H1 (cell line): ENCODE measurements around the gene PLEKHG5. TPM values are rescaled to one million over a fixed set of nuclear protein-coding genes. Genes with fewer than 3 reads are reported as not detected.

Experiments
- CTCF ChIA-PET: fragments of 300-600 bp; sonication (Branson Sonifier 250); formaldehyde crosslinking; loops from one replicate; lab custom pipeline; 2021; ENCODE audit not compliant: partially characterized antibody; lab: Charles Lee
- POLR2A ChIA-PET: fragments of 300-600 bp; sonication (Branson Sonifier 250); formaldehyde crosslinking; loops from one replicate; lab custom pipeline; 2021; ENCODE audit warnings: inconsistent platforms; ENCODE audit not compliant: partially characterized antibody; lab: Charles Lee
- DNase-seq, 2 experiments: peaks; one replicate each; pipeline versions ENCODE4 v3.0.0 to v3.0.0-alpha.2; 2010 to 2022; ENCODE audit warnings: low spot score in 2 of 2, low read depth in 1 of 2, mixed read lengths in 1 of 2
- FAIRE-seq: peaks from 2 replicates; lab custom pipeline; 2011; peaks lifted over from hg19 to GRCh38; lab: Jason Lieb, UNC
- H2AFZ ChIP-seq: 2 replicates; pipeline ENCODE4 v1.8.1; 2012; ENCODE audit warnings: low read length, inconsistent platforms
- H2AK5ac ChIP-seq: 2 replicates; pipeline ENCODE4 v1.6.1; 2013; ENCODE audit warnings: low read depth, low read length
- H2BK120ac ChIP-seq: replicated peaks from 2 replicates; pipeline ENCODE3; 2013; ENCODE audit warnings: low read depth, low read length, inconsistent platforms
- H2BK12ac ChIP-seq: 2 replicates; pipeline ENCODE4 v1.6.1; 2013; ENCODE audit warnings: low read depth, low read length
- H2BK15ac ChIP-seq: 2 replicates; pipeline ENCODE4 v1.6.1; 2013; ENCODE audit warnings: low read length
- H2BK20ac ChIP-seq: 2 replicates; pipeline ENCODE4 v1.6.1; 2013; ENCODE audit warnings: low read length
- H2BK5ac ChIP-seq: 2 replicates; pipeline ENCODE4 v1.6.1; 2013; ENCODE audit warnings: low read depth, low read length
- H3K14ac ChIP-seq: 2 replicates; pipeline ENCODE4 v1.6.1; 2013; ENCODE audit warnings: inconsistent platforms; ENCODE audit not compliant: insufficient read length
- H3K18ac ChIP-seq: 2 replicates; pipeline ENCODE4 v1.6.1; 2013; ENCODE audit warnings: low read length; ENCODE audit errors: extremely low read depth
- H3K23ac ChIP-seq: 2 replicates; pipeline ENCODE4 v1.6.1; 2013; ENCODE audit warnings: inconsistent platforms; ENCODE audit not compliant: insufficient read length
- H3K23me2 ChIP-seq: 2 replicates; pipeline ENCODE4 v1.6.1; 2013; ENCODE audit warnings: low read depth, low read length
- H3K27ac ChIP-seq: 2 replicates; pipeline ENCODE4 v1.6.1; 2011; ENCODE audit warnings: low read depth, low read length, inconsistent platforms
- H3K27me3 ChIP-seq, 4 experiments: replicated peaks in 1 of 4; 1 replicate in 1 of 4; 2 replicates in 3 of 4; pipeline versions ENCODE4 v1.6.1 to v1.8.1; 2011 to 2013; ENCODE audit warnings: low read length in 3 of 4, mild to moderate bottlenecking in 3 of 4, inconsistent platforms in 2 of 4, mixed read lengths in 2 of 4, moderate library complexity in 1 of 4; ENCODE audit not compliant: control insufficient read depth in 3 of 4, insufficient read depth in 3 of 4; ENCODE audit errors: extremely low read depth in 1 of 4
- H3K36me3 ChIP-seq, 4 experiments: 2 replicates each; pipeline versions ENCODE4 v1.6.1 to v1.8.1; 2011 to 2013; ENCODE audit warnings: mild to moderate bottlenecking in 4 of 4, low read length in 3 of 4, moderate library complexity in 2 of 4, control low read depth in 1 of 4, inconsistent platforms in 1 of 4; ENCODE audit not compliant: insufficient read depth in 4 of 4, control insufficient read depth in 2 of 4
- H3K4ac ChIP-seq: replicated peaks from 2 replicates; pipeline ENCODE3; 2013; ENCODE audit warnings: low read length, low read depth, mixed read lengths, inconsistent platforms; ENCODE audit not compliant: insufficient read length
- H3K4me1 ChIP-seq, 4 experiments: replicated peaks in 1 of 4; 1 replicate in 1 of 4; 2 replicates in 3 of 4; pipeline versions ENCODE4 v1.6.1 to v1.8.1; 2011 to 2013; ENCODE audit warnings: low read length in 3 of 4, inconsistent platforms in 2 of 4, mixed read lengths in 1 of 4; ENCODE audit not compliant: insufficient read depth in 4 of 4, control insufficient read depth in 3 of 4
- H3K4me2 ChIP-seq, 2 experiments: 2 replicates each; pipeline versions ENCODE4 v1.6.1 to v1.8.1; 2011 to 2013; ENCODE audit warnings: low read depth in 2 of 2, low read length in 2 of 2, control low read depth in 1 of 2, inconsistent platforms in 1 of 2, mild to moderate bottlenecking in 1 of 2; ENCODE audit not compliant: insufficient read depth in 1 of 2
- H3K4me3 ChIP-seq, 4 experiments: fragments of 200-600, 300-600 bp in 1 of 4; sonication (generic), shearing (Covaris generic), sonication (Bioruptor Twin) in 1 of 4; 2 replicates each; pipeline versions ENCODE4 v1.5.1 to v1.8.1; 2011 to 2016; ENCODE audit warnings: low read length in 4 of 4, low read depth in 3 of 4, control low read depth in 2 of 4, inconsistent platforms in 2 of 4, mild to moderate bottlenecking in 2 of 4, mixed read lengths in 1 of 4, moderate library complexity in 1 of 4; ENCODE audit not compliant: insufficient read depth in 2 of 4; ENCODE audit errors: extremely low read depth in 1 of 4
- H3K56ac ChIP-seq: replicated peaks from 2 replicates; pipeline ENCODE3; 2013; ENCODE audit warnings: low read depth, mild to moderate bottlenecking, mixed read lengths, low read length, inconsistent platforms; ENCODE audit not compliant: insufficient read length
- H3K79me1 ChIP-seq: 2 replicates; pipeline ENCODE4 v1.6.1; 2013; ENCODE audit warnings: low read depth, low read length, control low read depth
- H3K79me2 ChIP-seq, 2 experiments: 2 replicates each; pipeline versions ENCODE4 v1.6.1 to v1.8.1; 2012 to 2013; ENCODE audit warnings: low read length in 2 of 2, mild to moderate bottlenecking in 2 of 2, inconsistent platforms in 1 of 2; ENCODE audit not compliant: insufficient read depth in 2 of 2, control insufficient read depth in 1 of 2
- H3K9ac ChIP-seq, 4 experiments: replicated peaks in 1 of 4; 1 replicate in 1 of 4; 2 replicates in 3 of 4; pipeline versions ENCODE4 v1.6.1 to v1.8.1; 2011 to 2013; ENCODE audit warnings: low read depth in 3 of 4, low read length in 3 of 4, control low read depth in 2 of 4, mild to moderate bottlenecking in 2 of 4, moderate library complexity in 2 of 4, inconsistent platforms in 1 of 4; ENCODE audit errors: extremely low read depth in 1 of 4
- H3K9me3 ChIP-seq, 2 experiments: 2 replicates each; pipeline versions ENCODE4 v1.6.1 to v1.8.1; 2012 to 2013; ENCODE audit warnings: mild to moderate bottlenecking in 2 of 2, moderate library complexity in 2 of 2, control low read depth in 1 of 2, inconsistent platforms in 1 of 2, low read depth in 1 of 2, low read length in 1 of 2, mixed read lengths in 1 of 2; ENCODE audit not compliant: insufficient read depth in 2 of 2
- H4K20me1 ChIP-seq, 2 experiments: replicated peaks in 1 of 2; 2 replicates each; pipeline versions ENCODE3 to v1.8.1; 2011 to 2013; ENCODE audit warnings: inconsistent platforms in 2 of 2, low read length in 2 of 2, mild to moderate bottlenecking in 1 of 2; ENCODE audit not compliant: insufficient read depth in 2 of 2, control insufficient read depth in 1 of 2
- H4K5ac ChIP-seq: 2 replicates; pipeline ENCODE4 v1.6.1; 2013; ENCODE audit warnings: low read length, low read depth, mixed read lengths, inconsistent platforms; ENCODE audit not compliant: insufficient read length
- H4K8ac ChIP-seq: 2 replicates; pipeline ENCODE4 v1.8.0; 2013; ENCODE audit warnings: mild to moderate bottlenecking, moderate library complexity, low read length, inconsistent platforms; ENCODE audit not compliant: insufficient read depth; ENCODE audit errors: extremely low read depth
- H4K91ac ChIP-seq: replicated peaks from 2 replicates; pipeline ENCODE3; 2013; ENCODE audit warnings: low read length, mixed read lengths, inconsistent platforms; ENCODE audit not compliant: insufficient read length
- NRF1 ChIP-seq: IDR thresholded peaks from 2 replicates; pipeline ENCODE4 v1.6.1; 2011; ENCODE audit warnings: mild to moderate bottlenecking, low read depth, low read length, improper control_type of control experiment
- RNF2 ChIP-seq: fragments of 200-900, 300-1000 bp; sonication (generic); IDR thresholded peaks from 2 replicates; pipeline ENCODE4 v1.7.1; 2016; ENCODE audit warnings: borderline replicate concordance, low read depth, mild to moderate bottlenecking, antibody characterized with exemption, low read length; ENCODE audit not compliant: poor library complexity, severe bottlenecking; ENCODE audit errors: missing control alignments
- SP4 ChIP-seq: IDR thresholded peaks from 2 replicates; pipeline ENCODE4 v1.6.1; 2012; ENCODE audit warnings: low read length, inconsistent platforms
- SRF ChIP-seq: IDR thresholded peaks from 2 replicates; pipeline ENCODE4 v1.6.1; 2011; ENCODE audit warnings: mild to moderate bottlenecking, low read depth, low read length, moderate library complexity
- TAF7 ChIP-seq: optimal IDR thresholded peaks from 2 replicates; pipeline ENCODE3; 2011; ENCODE audit warnings: low read depth, mild to moderate bottlenecking, inconsistent platforms, low read length, moderate library complexity, borderline replicate concordance
- TCF12 ChIP-seq: IDR thresholded peaks from 2 replicates; pipeline ENCODE4 v1.6.1; 2011; ENCODE audit warnings: low read depth, mild to moderate bottlenecking, low read length
- YY1 ChIP-seq: IDR thresholded peaks from 2 replicates; pipeline ENCODE4 v1.6.1; 2011; ENCODE audit warnings: low read depth, mild to moderate bottlenecking, low read length
- WGBS, 2 experiments: shearing (Covaris generic) in 1 of 2; methylation state at CpG; one replicate each; pipeline versions ENCODE4 v1.1.6 to v1.1.7; 2013 to 2015; ENCODE audit warnings: low lambda C conversion rate in 2 of 2, mixed read lengths in 2 of 2, inconsistent platforms in 1 of 2, low coverage in 1 of 2, missing lambda C conversion rate in 1 of 2; ENCODE audit not compliant: insufficient replicate concordance in 2 of 2, insufficient coverage in 1 of 2, insufficient read length in 1 of 2; ENCODE audit errors: extremely low coverage in 1 of 2, missing lambda C conversion rate in 1 of 2; 5-methylcytosine and 5-hydroxymethylcytosine counted together
- polyA plus RNA-seq, 7 experiments: library from polyadenylated mRNA; depleted of rRNA in 3 of 7; stranded (reverse) in 5 of 7; unstranded in 2 of 7; fragments of >200 nt in 5 of 7; fragments of 200-250 nt in 2 of 7; gene quantifications; 1 replicate in 5 of 7; 2 replicates in 1 of 7; 4 replicates in 1 of 7; pipeline versions ENCODE4 v1.2.1 to v1.2.3, GENCODE V29; 2011 to 2013; ENCODE audit warnings: missing spikeins in 2 of 7, mixed read lengths in 2 of 7
- total RNA-seq: library from RNA; stranded (reverse); fragmentation: NEBNext Ultra II Directional; extraction: Animal tissue kit (Norgen Biotek cat#: 25700); gene quantifications from 2 replicates; pipeline ENCODE4 v1.2.1, GENCODE V29; 2021

Gene PLEKHG5
- total and polyA plus RNA-seq, 2 of the 8 experiments (the other 6 are each of a cell fraction or from before 2014, with no cell fraction given) = 10.4 to 13.8 TPM

DNA sequence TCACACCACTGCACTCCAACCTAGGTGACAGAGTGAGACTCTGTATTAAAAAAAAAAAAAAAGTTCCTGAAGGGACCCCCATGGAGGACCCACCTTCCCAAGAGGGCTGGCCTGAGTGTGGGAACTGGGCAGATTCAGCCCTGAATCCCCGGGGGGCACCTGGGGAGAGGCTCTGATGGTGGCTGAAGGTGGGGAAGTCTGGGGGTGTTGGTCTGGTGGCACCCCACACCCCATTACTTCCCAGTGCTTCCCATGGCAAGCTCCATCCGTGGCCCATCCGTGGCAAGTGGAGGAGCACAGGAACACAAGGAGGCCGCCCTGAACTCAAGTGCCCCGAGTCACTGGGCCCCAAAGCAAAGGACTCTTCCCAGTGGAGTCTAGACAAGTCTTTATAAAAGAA, 24.7 kb downstream of the PLEKHG5 start:
- FAIRE-seq = no peak
- Histone ChIP-seq H3K23me2 (no peaks in the 10 kb centered on the region; the same call in 1 of the 2 replicates), H3K36me3 (peaks cover 5 to 24% (median 13%) of the 10 kb centered on the region in 4 experiments; a peak in 5 of 8 replicates), H3K27ac (no peak overlapping the region), H3K9me3 (no peaks in the 10 kb centered on the region), H2BK20ac (no peak overlapping the region), H3K79me1 (no peaks in the 10 kb centered on the region), H4K8ac (no peak overlapping the region), H2BK15ac (no peak overlapping the region), H4K5ac (no peak overlapping the region), H2AK5ac (no peak overlapping the region), H3K4me1 (peaks cover 0 to 10% (median 5%) of the 10 kb centered on the region in 4 experiments; a peak in 5 of 7 replicates), H3K14ac (no peak overlapping the region), H3K4ac (no peak overlapping the region), H2BK12ac (no peak overlapping the region), H3K56ac (no peak overlapping the region), H2BK120ac (no peak overlapping the region), H2AFZ (no peak overlapping the region), H3K4me3 (no peak overlapping the region), H3K4me2 (peak overlapping the region in 1 of 2 experiments; percentile 49; a peak in 1 of 4 replicates), H3K9ac (no peak overlapping the region), H4K20me1 (peaks cover 5 to 11% of the 10 kb centered on the region in 2 experiments), H2BK5ac (no peak overlapping the region), H3K27me3 (peaks cover 0 to 7% (median 4%) of the 10 kb centered on the region in 4 experiments; a peak in 3 of 7 replicates), H3K79me2 (no peaks in the 10 kb centered on the region), H4K91ac (no peak overlapping the region), H3K23ac (no peak overlapping the region), H3K18ac (no peak overlapping the region)
- DNase-seq = no peak
- TF ChIP-seq TAF7 (no peak), YY1 (no peak), SRF (no peak), SP4 (no peak), TCF12 (no peak), NRF1 (no peak), RNF2 (no peak)
- ChIA-PET CTCF (interaction anchor here (0.6 to 4.2 kb wide), 12 partner anchors 8 to 262 kb away, joined by 3 to 31 read pairs (median 6); no protein-coding TSS in a partner anchor), POLR2A (interaction anchor here (0.6 to 13.7 kb wide), 8 partner anchors 11 to 320 kb away, joined by 3 to 123 read pairs (median 3); partner anchors contain the start of gene PLEKHG5)
- 97% methylated on average over 5 of the region's 5 CpGs; no CpG with 5 or more reads in 1 of the 2 experiments for WGBS, 2 experiments
